HEK293 (cell line): ENCODE measurements around the gene VPS13D.

Experiments
- REPIN1 ChIP-seq: fragments of 450-650 bp; formaldehyde crosslinking; IDR thresholded peaks from 2 replicates; pipeline ENCODE4 v1.5.1; 2017; ENCODE audit warnings: missing biosample characterization, missing genetic modification characterization, low read depth
- SALL2 ChIP-seq: fragments of 450-650 bp; formaldehyde crosslinking; IDR thresholded peaks from 2 replicates; pipeline ENCODE4 v1.5.0; 2017; ENCODE audit warnings: missing biosample characterization, mild to moderate bottlenecking, missing genetic modification characterization, borderline replicate concordance
- TRIM28 ChIP-seq: IDR thresholded peaks from 2 replicates; pipeline ENCODE4 v1.6.1; 2011; ENCODE audit warnings: low read length, control low read depth, borderline replicate concordance
- YY1 ChIP-seq: fragments of 450-650 bp; formaldehyde crosslinking; IDR thresholded peaks from 2 replicates; pipeline ENCODE4 v1.5.1; 2018; ENCODE audit warnings: missing biosample characterization, missing genetic modification characterization
- ZBTB7A ChIP-seq: fragments of 450-650 bp; formaldehyde crosslinking; IDR thresholded peaks from 2 replicates; pipeline ENCODE4 v1.5.1; 2016; ENCODE audit warnings: low read depth, missing biosample characterization, missing genetic modification characterization
- ZNF169 ChIP-seq: fragments of 450-650 bp; formaldehyde crosslinking; IDR thresholded peaks from 2 replicates; pipeline ENCODE4 v1.5.1; 2016; ENCODE audit warnings: missing biosample characterization, missing genetic modification characterization
- ZNF785 ChIP-seq: fragments of 450-650 bp; formaldehyde crosslinking; IDR thresholded peaks from 2 replicates; pipeline ENCODE4 v1.5.1; 2016; ENCODE audit warnings: missing biosample characterization, missing genetic modification characterization
- TF ChIP-seq, protein P1 (sequence below): fragments of 450-650 bp; IDR thresholded peaks from 2 replicates; pipeline ENCODE4 v1.5.1; 2018; ENCODE audit warnings: missing biosample characterization, missing genetic modification characterization
- TF ChIP-seq, protein P2 (sequence below): fragments of 450-650 bp; formaldehyde crosslinking; IDR thresholded peaks from 2 replicates; pipeline ENCODE4 v1.5.1; 2017; ENCODE audit warnings: missing biosample characterization, missing genetic modification characterization
- TF ChIP-seq, protein P3 (sequence below): fragments of 450-650 bp; formaldehyde crosslinking; IDR thresholded peaks from 2 replicates; pipeline ENCODE4 v1.5.1; 2016; ENCODE audit warnings: missing biosample characterization, missing genetic modification characterization
- TF ChIP-seq, protein P4 (sequence below): fragments of 450-650 bp; formaldehyde crosslinking; IDR thresholded peaks from 2 replicates; pipeline ENCODE4 v1.5.1; 2016; ENCODE audit warnings: missing biosample characterization, missing genetic modification characterization

DNA sequence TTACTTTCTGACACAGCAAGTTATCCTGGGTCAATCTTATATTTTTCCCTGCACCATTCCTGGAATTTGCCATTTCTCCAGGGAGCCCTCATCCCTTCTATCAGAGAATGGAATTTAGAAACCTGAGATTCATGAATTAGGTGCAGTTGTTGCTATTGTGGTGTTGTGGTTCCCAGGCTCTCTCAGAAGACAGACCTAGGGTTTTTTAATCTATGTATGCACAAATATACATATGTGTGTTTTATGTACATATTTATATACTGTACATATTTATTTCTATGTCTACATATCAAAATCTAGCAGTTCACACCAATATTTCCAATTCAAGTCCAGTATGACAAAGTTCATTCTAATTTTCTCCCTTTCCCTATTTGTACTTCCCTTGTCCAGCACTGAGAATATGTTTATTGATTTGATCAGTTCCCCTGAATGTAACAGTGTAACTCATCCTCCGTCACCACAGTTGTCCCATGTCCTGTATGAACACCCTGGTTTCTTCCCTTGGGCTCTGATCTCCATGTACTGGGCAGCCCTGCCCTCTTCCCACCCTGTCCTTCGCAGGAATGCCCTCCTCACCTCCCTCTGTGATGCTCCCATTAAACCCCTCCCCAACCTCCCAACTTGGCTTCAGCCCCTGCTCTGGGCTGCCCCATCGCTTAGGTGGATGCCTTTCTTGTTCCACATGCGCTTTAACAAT lies 145.5 kb downstream of the VPS13D start:
- TF ChIP-seq, protein P1, sequence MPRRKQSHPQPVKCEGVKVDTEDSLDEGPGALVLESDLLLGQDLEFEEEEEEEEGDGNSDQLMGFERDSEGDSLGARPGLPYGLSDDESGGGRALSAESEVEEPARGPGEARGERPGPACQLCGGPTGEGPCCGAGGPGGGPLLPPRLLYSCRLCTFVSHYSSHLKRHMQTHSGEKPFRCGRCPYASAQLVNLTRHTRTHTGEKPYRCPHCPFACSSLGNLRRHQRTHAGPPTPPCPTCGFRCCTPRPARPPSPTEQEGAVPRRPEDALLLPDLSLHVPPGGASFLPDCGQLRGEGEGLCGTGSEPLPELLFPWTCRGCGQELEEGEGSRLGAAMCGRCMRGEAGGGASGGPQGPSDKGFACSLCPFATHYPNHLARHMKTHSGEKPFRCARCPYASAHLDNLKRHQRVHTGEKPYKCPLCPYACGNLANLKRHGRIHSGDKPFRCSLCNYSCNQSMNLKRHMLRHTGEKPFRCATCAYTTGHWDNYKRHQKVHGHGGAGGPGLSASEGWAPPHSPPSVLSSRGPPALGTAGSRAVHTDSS (tag by site-specific recombination): no peak
- TF ChIP-seq, protein P2, sequence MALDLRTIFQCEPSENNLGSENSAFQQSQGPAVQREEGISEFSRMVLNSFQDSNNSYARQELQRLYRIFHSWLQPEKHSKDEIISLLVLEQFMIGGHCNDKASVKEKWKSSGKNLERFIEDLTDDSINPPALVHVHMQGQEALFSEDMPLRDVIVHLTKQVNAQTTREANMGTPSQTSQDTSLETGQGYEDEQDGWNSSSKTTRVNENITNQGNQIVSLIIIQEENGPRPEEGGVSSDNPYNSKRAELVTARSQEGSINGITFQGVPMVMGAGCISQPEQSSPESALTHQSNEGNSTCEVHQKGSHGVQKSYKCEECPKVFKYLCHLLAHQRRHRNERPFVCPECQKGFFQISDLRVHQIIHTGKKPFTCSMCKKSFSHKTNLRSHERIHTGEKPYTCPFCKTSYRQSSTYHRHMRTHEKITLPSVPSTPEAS (tag by site-specific recombination): no peak
- TF ChIP-seq TRIM28: no peak
- TF ChIP-seq ZBTB7A (tag by site-specific recombination): no peak
- TF ChIP-seq ZNF169 (tag by site-specific recombination): no peak
- no peak for TF ChIP-seq ZNF785 (tag by site-specific recombination)
- TF ChIP-seq, protein P3, sequence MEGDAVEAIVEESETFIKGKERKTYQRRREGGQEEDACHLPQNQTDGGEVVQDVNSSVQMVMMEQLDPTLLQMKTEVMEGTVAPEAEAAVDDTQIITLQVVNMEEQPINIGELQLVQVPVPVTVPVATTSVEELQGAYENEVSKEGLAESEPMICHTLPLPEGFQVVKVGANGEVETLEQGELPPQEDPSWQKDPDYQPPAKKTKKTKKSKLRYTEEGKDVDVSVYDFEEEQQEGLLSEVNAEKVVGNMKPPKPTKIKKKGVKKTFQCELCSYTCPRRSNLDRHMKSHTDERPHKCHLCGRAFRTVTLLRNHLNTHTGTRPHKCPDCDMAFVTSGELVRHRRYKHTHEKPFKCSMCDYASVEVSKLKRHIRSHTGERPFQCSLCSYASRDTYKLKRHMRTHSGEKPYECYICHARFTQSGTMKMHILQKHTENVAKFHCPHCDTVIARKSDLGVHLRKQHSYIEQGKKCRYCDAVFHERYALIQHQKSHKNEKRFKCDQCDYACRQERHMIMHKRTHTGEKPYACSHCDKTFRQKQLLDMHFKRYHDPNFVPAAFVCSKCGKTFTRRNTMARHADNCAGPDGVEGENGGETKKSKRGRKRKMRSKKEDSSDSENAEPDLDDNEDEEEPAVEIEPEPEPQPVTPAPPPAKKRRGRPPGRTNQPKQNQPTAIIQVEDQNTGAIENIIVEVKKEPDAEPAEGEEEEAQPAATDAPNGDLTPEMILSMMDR (tag by site-specific recombination): no peak
- no peak for TF ChIP-seq SALL2 (tag by site-specific recombination)
- TF ChIP-seq, protein P4, sequence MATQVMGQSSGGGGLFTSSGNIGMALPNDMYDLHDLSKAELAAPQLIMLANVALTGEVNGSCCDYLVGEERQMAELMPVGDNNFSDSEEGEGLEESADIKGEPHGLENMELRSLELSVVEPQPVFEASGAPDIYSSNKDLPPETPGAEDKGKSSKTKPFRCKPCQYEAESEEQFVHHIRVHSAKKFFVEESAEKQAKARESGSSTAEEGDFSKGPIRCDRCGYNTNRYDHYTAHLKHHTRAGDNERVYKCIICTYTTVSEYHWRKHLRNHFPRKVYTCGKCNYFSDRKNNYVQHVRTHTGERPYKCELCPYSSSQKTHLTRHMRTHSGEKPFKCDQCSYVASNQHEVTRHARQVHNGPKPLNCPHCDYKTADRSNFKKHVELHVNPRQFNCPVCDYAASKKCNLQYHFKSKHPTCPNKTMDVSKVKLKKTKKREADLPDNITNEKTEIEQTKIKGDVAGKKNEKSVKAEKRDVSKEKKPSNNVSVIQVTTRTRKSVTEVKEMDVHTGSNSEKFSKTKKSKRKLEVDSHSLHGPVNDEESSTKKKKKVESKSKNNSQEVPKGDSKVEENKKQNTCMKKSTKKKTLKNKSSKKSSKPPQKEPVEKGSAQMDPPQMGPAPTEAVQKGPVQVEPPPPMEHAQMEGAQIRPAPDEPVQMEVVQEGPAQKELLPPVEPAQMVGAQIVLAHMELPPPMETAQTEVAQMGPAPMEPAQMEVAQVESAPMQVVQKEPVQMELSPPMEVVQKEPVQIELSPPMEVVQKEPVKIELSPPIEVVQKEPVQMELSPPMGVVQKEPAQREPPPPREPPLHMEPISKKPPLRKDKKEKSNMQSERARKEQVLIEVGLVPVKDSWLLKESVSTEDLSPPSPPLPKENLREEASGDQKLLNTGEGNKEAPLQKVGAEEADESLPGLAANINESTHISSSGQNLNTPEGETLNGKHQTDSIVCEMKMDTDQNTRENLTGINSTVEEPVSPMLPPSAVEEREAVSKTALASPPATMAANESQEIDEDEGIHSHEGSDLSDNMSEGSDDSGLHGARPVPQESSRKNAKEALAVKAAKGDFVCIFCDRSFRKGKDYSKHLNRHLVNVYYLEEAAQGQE (tag by site-specific recombination): no peak
- no peak for TF ChIP-seq REPIN1 (tag by site-specific recombination)
- TF ChIP-seq YY1 (tag by site-specific recombination): no peak
